AG08395 (cell line): ENCODE measurements around the gene CHST13.

Source experiments
- DNase-seq: peaks from one replicate; pipeline ENCODE4 v3.0.0; 2012; ENCODE audit warnings: mixed read lengths, low spot score

The CHST13 gene, protein sequence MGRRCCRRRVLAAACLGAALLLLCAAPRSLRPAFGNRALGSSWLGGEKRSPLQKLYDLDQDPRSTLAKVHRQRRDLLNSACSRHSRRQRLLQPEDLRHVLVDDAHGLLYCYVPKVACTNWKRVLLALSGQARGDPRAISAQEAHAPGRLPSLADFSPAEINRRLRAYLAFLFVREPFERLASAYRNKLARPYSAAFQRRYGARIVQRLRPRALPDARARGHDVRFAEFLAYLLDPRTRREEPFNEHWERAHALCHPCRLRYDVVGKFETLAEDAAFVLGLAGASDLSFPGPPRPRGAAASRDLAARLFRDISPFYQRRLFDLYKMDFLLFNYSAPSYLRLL

DNA sequence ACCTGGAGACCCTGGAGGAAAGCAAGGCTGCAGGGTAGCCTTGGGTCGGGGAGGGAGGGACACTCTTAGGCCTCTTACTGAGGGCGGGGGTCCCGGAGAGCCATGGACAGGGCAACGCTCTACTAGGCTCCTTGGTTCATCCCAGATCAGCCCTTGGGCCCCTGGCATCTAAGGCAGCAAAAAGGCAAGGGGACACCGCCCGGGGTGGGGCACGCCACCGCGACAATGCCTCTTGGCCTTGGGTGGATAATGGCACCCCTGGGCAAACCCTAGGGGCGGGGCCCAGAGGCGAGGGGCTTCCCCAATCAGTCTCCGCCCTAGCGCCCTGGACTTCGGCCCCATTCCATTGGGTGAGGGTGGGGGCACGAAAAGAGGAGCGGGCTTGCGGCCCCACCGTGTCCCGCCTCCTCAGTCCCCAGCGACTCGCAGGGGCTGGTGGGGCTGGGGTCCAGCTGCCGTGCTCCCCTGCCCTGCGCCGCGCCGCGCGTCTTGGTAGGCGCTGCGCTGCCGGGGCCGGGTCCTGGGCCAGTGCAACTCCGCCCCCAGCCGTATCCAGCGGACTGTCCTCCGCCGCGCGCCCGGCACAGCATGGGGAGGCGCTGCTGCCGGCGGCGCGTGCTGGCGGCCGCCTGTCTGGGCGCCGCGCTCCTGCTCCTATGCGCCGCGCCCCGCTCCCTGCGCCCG, at the start of gene CHST13:
TSS of gene CHST13 (plus strand) at position 411 of the 684 bp plus-strand sequence. CDS start at position 589, 178 bp downstream.
- DNase-seq: peak; percentile 58

DNA sequence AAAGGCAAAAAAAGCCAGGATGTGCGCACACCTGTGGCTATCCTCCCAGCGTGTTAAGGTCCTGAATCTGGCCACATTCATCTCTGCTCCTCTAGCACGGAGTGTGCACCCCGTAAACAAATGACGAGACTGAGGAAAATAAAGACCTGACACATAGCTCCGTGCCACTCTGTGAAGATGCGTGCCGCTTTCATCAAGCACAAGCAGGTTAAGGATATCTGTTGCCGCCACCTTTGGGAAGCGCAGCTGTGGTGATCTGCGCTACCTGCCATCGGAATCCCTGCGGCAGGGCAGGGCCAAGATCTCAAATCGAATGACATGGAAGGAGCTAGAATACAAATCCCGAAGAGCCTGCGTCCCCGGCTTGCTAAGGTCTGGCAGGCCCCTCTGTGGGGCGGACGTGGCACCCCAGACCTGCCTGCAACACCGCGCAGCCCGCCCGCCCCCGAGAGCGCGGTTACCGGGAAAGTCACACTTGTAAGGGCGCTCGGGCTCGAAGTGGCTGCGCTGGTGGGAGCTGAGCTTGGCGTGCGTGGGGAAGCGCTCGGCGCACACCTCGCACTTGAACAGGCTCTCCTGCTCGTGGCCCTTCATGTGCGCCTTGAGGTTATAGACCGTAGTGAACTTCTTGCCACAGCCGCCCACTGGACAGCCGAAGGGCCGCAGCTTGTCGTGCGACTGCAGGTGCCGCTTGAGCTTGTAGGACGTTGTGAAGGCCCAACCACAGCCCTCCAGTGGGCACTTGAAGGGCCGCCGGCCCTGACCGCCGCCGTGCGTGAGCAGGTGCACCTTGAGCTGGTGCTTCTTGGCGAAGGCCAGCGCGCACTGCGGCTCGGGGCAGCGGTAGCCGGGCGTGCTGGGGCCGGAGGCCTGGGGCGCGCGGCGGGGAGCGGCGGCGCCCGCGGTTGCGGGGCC, 49.2 kb upstream of the CHST13 start:
- peak; percentile 21 for DNase-seq

DNA sequence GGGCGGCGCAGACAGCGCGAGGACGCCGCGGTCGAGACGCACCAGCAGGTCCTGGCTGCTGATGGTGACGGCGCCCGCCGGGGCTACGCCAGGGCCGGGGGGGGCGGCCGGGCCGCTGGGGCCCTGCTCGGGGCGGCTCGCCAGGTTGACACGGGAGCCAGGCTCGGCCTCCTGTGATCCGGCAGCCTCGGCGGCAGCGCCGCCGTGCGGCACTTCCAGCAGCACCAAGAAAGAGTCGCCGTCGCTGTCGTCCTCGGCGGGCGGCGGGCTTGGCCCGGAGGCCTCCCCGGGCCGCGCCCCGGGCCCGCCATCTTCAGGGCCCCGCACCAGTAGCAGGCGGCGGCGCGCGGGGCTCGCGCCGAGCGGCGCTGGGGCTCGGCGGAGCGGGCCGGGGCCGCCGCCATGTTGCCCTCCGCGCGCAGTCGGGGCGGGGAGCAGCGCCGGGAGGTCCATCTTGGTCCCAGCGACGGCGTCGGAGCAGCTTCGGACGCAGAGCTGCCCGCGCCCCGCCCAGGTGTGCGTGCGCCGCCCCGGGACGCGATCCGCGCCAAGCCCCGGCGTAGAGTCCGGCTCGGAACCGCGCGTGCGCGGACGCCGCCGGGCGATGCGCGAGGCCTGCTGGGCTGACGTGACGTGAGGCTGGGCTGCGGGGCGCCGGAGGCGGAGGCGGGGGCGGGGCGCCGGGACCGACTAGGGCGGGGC, 48.4 kb upstream of the CHST13 start, which contains the start of gene ZXDC:
TSS of gene ZXDC (minus strand) at position 479 of the 702 bp plus-strand sequence. CDS start at position 453, 26 bp downstream.
- peak; percentile 100 for DNase-seq

DNA sequence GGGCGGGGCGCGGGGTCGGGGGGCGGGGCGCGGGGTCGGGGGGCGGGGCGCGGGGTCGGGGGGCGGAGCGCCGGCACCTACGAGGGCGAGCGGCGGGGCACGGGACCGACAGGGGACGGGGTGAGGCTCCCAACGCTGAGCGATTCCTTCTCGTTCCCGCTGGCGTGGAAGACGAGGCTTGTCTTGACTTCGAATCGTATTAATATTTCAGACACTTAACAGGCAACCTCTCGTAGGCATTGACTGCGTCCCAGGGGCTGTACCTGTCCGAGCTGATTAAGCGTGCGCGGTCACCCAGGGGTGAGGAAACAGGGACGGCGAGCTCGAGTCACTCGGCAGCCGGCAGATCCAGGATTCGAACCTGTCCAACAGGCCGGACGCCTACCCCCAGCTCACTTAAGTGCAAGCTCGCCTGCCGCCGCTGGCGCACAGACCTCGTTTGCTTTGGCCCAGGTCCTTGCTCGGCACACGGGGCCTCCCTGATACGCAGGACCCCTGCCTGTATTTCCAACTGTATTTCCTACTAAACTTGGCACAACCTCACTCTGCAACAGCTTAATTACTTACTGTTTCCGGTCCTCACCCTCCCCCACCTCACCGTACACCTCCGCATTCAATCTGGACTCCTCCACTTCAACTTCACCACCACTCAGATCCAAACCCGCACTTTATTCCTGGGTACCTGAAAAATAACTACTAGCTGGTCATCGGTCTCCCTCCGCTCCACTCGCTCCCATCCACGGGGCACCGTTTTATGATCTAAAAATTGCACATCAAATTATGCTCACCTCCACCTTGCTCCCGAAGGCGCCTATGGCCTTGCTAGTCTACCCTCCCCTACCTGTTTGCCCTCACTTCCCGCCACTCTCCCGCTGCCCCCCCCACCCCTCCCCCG, 47.5 kb upstream of the CHST13 start:
- no peak for DNase-seq

DNA sequence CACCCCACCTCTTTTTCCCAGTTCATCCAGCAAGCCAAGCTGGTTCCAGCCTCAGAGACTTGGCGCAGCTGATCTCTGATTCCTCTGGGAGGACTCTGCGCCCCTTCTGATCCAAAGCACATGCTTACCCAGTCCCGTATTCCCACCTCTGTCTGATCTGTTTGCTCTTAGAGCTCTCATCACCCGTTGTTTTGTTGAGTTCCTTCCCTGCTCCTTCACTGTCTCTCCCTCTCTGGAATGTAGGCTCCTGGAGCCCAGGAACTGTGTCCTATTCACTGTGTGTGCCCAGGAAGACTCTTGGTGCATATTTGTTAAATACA, 46.9 kb upstream of the CHST13 start:
- DNase-seq: no peak

DNA sequence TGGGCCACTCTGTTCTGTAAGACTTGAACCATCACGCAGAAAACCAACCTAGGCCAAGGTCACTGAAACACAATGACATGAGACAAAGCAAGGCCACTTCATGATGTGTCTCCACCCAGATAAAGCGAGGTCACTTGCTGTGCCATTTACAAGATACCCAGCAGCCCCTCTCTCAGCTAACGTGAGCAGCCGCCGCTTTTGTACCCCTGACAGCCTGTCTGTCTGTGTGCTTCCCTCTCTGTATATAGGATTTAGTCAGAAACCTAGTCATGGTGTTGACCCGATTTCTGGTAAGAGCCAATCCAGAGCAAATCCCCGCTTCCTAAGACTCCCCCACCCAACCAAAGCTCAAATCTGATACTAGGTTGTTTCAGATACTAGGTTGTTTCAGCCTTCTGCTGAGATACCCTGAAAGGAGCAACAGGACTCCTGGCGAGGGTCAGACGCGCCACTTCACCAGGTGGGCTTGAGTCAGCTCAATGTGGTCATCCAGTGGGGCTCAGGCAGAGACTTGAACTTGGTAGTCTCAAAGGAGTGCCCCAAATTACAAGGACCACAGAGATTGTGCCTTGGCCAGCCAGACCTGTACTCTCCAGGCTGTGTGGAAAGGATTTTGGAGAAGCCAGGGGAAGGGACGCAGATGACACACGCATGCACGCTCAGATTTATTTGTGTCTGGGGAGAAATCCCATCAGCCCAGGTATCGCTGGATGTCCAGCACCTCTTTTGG, 45.2 kb upstream of the CHST13 start:
- DNase-seq: no peak

DNA sequence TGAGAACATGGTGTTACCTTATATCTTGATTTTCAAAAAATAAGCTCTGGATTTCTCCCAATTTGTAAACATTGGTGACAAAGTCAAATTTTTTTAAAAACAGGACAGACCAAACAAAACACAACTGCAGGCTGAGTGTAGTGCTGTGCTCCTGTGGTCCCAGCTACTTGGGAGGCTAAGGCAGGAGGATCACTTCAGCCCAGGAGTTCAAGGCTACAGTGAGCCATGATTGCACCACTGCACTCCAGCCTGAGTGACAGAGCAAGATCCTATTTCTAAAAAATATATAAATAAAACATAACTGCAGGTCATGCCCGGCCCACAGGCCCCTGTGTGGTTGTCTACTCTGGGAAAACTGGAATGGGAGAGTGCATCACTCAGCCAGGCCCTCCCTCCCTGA, 44.3 kb upstream of the CHST13 start:
- no peak for DNase-seq

DNA sequence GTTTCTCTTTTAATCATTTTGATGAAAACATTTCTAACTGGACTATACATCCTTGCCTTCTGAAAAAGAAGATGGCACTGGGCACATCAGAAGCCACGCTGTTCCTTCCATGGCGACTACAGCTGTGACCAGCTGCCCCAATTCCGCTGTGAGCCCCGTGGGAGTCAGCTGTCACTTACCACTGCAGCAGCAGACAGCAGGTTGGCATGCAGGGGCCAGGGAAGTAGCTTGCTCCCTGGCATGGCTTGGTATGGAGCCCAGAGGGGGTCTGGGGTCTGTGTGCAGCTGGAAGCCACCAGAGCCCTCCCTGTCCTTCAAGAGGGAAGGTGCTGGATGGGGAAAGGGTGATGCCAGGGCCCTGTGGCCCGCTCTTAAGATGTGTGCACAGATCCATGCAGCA, 43.7 kb upstream of the CHST13 start:
- no peak for DNase-seq

DNA sequence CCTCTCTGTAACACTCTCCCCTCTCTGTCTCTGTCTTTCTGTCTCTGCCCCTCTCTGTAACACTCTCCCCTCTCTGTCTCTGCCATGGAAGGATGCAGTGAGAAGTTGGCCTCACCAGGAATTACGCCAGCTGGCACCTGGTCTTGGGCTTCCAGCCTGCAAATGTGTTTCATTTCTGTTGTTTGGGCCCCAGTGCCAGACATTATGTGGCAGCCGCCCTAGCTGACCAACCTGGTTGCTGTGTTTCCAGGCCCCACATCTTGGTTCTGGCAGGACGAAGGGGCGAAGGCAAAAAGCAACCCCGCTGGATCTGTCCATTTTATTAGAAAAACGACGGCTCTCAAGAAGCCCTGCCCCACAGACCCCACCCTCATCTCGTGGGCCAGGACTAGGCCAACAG, 43.1 kb upstream of the CHST13 start:
- DNase-seq: no peak

DNA sequence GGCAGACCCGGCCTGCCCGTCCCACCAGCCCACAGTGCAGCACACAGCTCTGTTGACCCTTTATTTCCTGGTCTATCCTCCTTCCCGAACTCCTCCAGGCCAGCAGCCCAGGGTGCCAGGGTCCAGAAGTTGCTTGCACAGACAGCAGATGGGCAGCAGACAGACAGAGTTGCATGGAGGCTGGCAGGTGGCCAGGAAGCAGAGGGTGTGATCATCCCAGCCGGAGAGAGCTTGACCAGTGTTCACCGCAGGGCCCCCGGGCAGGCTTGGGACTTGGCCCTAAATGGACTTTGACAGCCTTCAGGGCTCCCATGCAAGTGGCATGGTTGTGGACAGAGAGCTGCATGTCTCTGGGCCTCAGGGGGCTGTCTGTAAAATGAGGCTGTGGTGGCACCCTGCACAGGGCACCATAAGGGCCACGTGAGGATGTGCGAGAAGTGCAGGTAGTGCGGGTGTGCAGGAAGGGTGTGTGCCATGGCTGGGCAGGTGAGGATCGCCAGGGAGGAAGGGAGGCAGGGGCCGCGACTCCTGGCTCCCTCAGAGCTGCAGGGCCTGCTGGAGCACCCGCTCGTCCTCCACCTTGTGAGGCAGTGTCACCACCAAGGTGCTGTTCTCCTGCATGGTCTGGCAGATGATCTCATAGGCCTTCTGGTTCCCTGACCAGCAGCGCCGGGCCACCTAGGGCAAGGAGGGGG, 42.0 kb upstream of the CHST13 start:
- peak; percentile 48 for DNase-seq

DNA sequence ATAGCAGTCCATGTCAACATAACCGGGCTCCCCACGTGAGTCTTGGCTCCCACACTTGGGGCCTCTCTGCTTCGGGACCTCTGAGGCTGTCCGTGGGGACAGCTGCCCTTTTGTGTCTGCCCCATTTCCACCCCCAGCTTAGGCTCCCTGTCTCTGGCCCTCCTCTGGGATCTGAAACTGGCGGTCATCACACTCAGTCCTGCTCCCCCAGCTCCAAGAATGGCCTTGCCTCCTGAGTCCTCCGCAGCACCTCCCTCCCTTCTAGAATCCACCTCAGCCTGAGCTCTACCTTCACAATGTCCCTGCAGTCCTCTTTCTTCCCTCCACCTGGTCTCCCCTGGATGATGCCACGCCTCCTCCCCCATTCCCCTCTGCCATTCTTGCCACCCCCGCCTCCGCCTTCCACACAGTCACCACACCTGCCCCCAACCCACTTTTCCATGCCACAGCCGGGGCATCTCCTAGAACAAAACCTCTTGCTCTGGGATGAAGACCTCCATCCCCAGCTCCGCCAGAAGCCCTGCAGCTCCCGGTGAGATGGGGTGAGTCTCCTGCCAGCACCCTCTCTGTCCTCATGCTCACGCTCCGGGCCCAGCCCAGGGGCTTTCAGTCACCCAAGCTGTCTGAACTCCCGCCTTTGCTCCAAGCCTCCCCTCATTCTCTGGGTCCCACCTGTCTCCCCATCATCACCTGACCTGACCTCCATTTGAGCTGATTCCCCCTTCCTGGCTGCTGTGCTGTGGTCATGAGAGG, 41.3 kb upstream of the CHST13 start:
- no peak for DNase-seq

DNA sequence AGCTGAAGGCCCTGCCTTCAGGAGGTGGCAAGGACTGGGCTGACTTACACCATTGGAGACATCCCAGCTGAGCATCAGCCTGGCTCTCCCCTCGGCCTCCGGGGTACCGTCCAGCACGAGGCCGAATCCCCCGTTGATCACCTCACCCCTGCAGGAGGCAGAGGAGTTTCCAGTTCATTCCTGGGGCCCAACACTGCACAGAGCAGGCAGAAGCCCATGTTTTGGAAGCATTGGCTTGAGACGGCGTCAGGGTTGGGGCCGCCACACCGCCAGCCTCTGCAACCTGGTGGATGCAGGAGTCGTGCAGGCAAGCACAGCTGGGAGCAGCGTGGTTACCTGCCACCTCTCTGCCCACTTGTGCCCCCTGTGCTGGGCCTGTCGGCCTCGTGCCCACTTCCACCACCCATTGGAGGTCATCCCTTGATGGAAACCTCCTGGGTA, 40.6 kb upstream of the CHST13 start:
- DNase-seq: no peak

DNA sequence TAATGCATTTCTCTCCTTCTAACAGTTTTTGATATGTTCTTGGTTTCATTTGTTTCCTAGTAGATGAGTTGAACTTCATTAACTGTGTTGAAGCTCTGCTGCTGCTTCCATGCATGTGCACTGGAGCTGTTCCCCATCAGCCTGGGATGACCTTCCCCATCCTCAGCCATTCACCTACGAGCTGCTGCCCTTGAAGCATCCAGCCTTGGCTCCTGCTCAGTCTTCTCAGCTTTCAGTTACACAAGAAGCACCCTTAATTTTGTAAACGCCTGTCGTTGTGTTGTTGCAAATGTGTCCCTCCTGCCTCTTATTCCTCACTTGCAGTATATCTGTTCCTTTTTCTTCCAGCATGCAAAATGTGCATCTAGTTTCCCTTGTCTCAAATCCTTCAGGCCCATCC, 39.8 kb upstream of the CHST13 start:
- no peak for DNase-seq

DNA sequence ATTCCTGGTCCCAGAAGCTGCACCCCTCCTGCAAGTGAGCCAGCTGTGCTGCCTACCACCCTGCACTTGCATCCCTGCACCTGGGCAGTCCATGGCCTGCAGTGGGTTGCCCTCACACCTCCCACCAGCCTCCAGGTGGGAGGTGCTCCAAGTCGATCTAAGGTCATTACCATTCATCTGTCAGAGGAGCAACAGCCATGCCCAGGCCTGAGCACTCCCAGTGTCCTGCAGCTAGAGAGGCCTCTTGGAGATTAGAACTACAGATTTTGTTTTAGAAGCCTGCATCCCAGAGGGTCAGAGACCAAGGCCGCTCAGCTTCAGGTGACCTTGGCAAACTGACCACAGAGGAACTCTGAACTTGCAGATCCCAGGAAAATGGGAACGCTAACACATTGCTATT, 39.3 kb upstream of the CHST13 start:
- DNase-seq: no peak

DNA sequence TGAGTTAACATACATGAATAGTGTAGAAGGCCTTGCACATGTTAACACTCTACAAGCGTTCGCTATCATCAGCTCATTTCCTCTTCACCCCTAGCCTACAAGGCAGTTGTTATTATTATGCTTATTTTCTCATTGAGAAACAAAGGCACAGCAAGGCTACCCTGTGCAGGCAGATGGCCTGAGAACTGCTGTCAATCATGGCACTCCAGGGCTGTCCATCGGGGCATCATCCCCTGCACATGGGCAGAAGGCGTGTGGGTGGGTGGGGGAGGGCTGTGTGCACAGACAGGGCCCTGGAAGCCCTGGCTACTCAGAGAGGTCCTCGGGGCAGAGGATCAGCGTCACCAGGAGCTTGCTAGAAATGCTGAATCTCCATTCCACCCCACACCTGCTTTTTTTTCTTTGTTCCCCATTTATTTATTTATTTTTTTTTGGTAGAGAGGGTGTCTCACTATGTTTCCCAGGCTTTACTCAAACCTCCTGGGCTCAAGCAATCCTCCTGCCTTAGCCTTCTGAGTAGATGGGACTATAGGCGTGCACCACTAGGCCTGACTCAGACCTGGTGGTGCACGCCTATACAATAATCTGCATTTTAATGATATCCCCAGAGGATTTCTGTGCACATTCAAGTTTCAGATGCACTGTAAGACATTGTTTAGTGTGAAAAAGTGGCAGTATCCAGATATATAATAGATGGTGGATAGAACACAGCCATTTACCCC, 38.6 kb upstream of the CHST13 start:
- DNase-seq: no peak

DNA sequence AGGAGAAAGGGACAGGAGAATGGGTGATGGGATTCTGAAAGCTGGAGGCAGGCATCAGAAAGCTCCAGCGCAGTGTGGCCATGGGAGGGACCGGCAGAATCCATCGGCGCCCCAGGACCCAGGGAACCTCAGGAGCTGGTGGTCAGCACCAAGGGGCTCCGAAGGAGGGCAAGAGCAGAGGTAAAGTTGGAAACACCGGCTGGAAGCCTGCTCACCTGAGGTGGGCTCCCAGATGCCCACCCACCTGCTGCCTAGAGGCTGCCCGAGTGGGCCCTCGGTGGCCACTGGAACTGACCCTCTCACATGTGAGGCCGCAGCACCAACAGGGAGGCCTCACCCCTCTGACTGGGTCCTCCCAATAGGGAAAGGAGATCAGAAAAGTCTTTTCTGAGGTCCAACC, 38.0 kb upstream of the CHST13 start:
- DNase-seq: no peak

DNA sequence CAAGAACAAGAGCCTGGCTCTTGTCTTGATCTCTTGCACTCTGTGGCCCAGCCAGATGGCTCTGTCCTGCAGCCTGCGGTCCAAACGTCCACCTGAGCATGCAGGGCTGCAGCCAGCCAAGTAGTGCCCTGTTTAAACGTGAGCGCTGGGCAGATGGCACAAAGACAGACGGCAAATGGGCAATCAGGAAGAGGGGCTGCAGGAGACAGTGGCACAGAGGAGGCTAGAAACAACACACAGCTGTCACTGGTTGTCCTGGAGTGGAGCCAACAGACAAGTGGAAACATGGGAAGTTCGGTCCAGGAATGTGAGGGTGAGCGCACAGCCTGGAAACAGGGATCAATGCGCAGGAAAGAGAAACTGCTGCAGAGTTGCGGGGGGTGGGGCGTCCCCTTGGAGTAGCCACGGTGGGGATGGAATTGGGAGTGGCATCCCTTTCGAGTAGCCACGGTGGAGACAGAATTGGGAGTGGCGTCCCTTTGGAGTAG, 37.6 kb upstream of the CHST13 start:
- no peak for DNase-seq
